Naive thymus-derived CD4-positive, alpha-beta T cell (primary cell): ENCODE measurements around the gene FBN1. TPM values are rescaled to one million over a fixed set of nuclear protein-coding genes. Genes with fewer than 3 reads are reported as not detected.

Source experiments
- ATAC-seq: fragments of 150-1000 bp; cut with Tn5 transposase; 2 replicates; pipeline ENCODE4 v1.10.0; 2021; ENCODE audit warnings: mild to moderate bottlenecking, moderate library complexity
- CTCF ChIA-PET: fragments of 350-600 bp; sonication (Branson Sonifier 250); formaldehyde crosslinking; loops from one replicate; lab custom pipeline; 2021; ENCODE audit warnings: antibody characterized with exemption; lab: Charles Lee
- POLR2A ChIA-PET: fragments of 350-600 bp; sonication (Branson Sonifier 250); formaldehyde crosslinking; loops from one replicate; lab custom pipeline; 2021; ENCODE audit warnings: antibody characterized with exemption, inconsistent platforms; lab: Charles Lee
- DNase-seq, 9 donors: peaks; one replicate each; pipeline versions ENCODE4 v3.0.0 to v3.0.0-alpha.2; 2020 to 2022; ENCODE audit warnings: mixed read lengths in 1 of 9
- H3K27ac ChIP-seq: one replicate; pipeline ENCODE4 v1.7.0; 2013; ENCODE audit warnings: mild to moderate bottlenecking, low read depth, low read length, moderate library complexity
- H3K27me3 ChIP-seq, 2 donors: one replicate each; pipeline ENCODE4 v1.7.0; 2013; ENCODE audit warnings: low read length in 2 of 2, mild to moderate bottlenecking in 2 of 2, moderate library complexity in 2 of 2; ENCODE audit not compliant: control insufficient read depth in 2 of 2, insufficient read depth in 2 of 2
- H3K36me3 ChIP-seq, 3 experiments: 1 replicate in 2 of 3; 2 replicates in 1 of 3; pipeline ENCODE4 v1.7.0; 2013; ENCODE audit warnings: low read length in 3 of 3, mild to moderate bottlenecking in 3 of 3, moderate library complexity in 1 of 3; ENCODE audit not compliant: insufficient read depth in 3 of 3, control insufficient read depth in 2 of 3
- H3K4me1 ChIP-seq, 2 donors: one replicate each; pipeline ENCODE4 v1.7.0; 2013; ENCODE audit warnings: low read length in 2 of 2, mild to moderate bottlenecking in 2 of 2, moderate library complexity in 1 of 2; ENCODE audit not compliant: control insufficient read depth in 2 of 2, insufficient read depth in 2 of 2
- H3K4me3 ChIP-seq: 2 replicates; pipeline ENCODE4 v1.7.0; 2013; ENCODE audit warnings: mild to moderate bottlenecking, low read length
- H3K9me3 ChIP-seq, 3 experiments: 1 replicate in 2 of 3; 2 replicates in 1 of 3; pipeline ENCODE4 v1.7.0; 2013; ENCODE audit warnings: low read length in 3 of 3; ENCODE audit not compliant: control insufficient read depth in 2 of 3
- H3K27ac Mint-ChIP-seq, 9 donors: one replicate each; pipeline ENCODE4 v1.8.0; 2020 to 2022; ENCODE audit warnings: mixed read lengths in 9 of 9, mild to moderate bottlenecking in 8 of 9, moderate library complexity in 5 of 9, inconsistent platforms in 2 of 9
- H3K27me3 Mint-ChIP-seq, 5 donors: one replicate each; pipeline ENCODE4 v1.8.0; 2021 to 2022; ENCODE audit warnings: mixed read lengths in 5 of 5, mild to moderate bottlenecking in 1 of 5
- H3K36me3 Mint-ChIP-seq, 5 donors: one replicate each; pipeline ENCODE4 v1.8.0; 2020 to 2022; ENCODE audit warnings: mixed read lengths in 5 of 5, mild to moderate bottlenecking in 3 of 5, inconsistent platforms in 1 of 5
- H3K4me1 Mint-ChIP-seq, 7 donors: one replicate each; pipeline ENCODE4 v1.8.0; 2020 to 2022; ENCODE audit warnings: mixed read lengths in 7 of 7, mild to moderate bottlenecking in 3 of 7, inconsistent platforms in 1 of 7
- H3K4me3 Mint-ChIP-seq, 10 donors: one replicate each; pipeline ENCODE4 v1.8.0; 2020 to 2022; ENCODE audit warnings: mild to moderate bottlenecking in 10 of 10, mixed read lengths in 10 of 10, moderate library complexity in 6 of 10, inconsistent platforms in 2 of 10
- H3K9me3 Mint-ChIP-seq, 11 donors: one replicate each; pipeline ENCODE4 v1.8.0; 2020 to 2022; ENCODE audit warnings: mixed read lengths in 11 of 11, mild to moderate bottlenecking in 4 of 11, inconsistent platforms in 1 of 11, moderate library complexity in 1 of 11
- intact Hi-C, 2 donors: fragments of 100-400 bp; cut with micrococcal nuclease; formaldehyde crosslinking; loops; one replicate each; pipeline ENCODE4 v1.15.1; 2023
- polyA plus RNA-seq, 2 donors: library from polyadenylated mRNA; unstranded; fragments of 300-500 nt; fragmentation: Illumina TruSeq; gene quantifications; one replicate each; pipeline ENCODE4 v1.2.3, GENCODE V29; 2021
- total RNA-seq, 6 experiments: library from RNA in 5 of 6; stranded (reverse) in 5 of 6; gene quantifications; 1 replicate in 5 of 6; 2 replicates in 1 of 6; pipeline ENCODE4 v1.2.3 and lab custom pipeline; 2021 to 2026

FBN1 gene
- total and polyA plus RNA-seq, 7 experiments from 2014 or later = 0.03 to 1.3 (median 0.61) TPM; not detected in 1

DNA sequence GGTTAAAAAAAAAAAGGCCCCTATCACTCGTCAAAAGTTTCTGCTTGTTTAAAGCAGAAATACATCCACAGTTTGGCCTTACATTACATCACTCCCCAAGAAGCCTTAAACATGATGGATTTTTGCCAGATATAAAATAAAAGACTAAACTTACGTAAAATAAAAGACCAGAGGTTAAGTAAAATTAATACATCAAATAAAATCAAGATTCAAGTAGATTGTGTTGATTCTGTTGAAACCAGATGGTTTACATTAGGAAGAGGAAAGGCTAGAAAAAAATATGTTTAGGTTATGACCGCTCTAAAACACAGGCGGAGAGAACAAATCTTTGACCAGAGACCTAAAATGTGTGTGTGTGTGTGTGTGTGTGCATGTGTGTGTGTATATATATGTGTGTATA is 210.2 kb downstream of the FBN1 start:
- POLR2A ChIA-PET = no interaction called here

DNA sequence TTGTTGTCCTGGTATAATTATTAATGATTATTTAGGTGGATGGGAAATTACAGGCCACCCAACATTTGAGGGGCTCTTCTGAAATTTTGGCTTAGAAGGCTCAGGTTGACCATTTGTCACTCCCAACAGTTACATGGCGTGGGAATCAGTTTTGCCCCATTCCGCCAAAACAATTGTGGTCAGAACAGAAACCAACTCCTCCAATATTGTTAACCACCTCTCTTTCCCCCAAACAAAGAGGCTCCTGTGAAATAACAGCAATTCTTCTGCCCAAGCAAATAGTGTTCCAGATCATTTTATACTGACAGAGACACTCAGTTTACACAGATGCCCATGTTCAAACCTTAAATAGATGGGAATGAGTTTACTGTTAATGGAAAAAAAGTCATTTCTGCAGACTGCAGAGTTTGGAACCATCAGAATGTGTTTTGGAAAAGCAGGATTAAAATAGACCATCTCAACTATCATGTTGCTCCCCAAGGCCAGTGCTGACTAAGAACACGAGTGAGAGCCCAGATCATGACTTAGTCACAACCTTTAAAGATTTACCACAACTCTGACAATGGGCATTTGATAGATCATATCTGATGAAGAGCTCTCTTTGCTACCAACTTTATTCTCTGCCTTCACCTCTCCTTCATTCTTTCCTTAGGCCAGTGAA is 212.2 kb downstream of the FBN1 start:
- POLR2A ChIA-PET = no interaction called here
- peaks cover 0 to 1% (median 0%) of the 10 kb centered on the region in 11 donors for H3K9me3 Mint-ChIP-seq

More for the DNA sequence above, 210.2 kb downstream of the FBN1 start:
- Histone ChIP-seq H3K36me3 (no peaks in the 10 kb centered on the region), H3K27me3 (no peaks in the 10 kb centered on the region), H3K4me3 (no peak overlapping the region), H3K9me3 (no peaks in the 10 kb centered on the region), H3K27ac (no peak overlapping the region), H3K4me1 (no peaks in the 10 kb centered on the region)
- intact Hi-C loops = no loop called here
- ATAC-seq (no peak), DNase-seq (no peak)
- Mint-ChIP-seq H3K36me3 (no peaks in the 10 kb centered on the region), H3K4me3 (no peak overlapping the region), H3K27me3 (peaks cover 0 to under 1% (median 0%) of the 10 kb centered on the region in 5 donors), H3K4me1 (no peaks in the 10 kb centered on the region), H3K27ac (no peak overlapping the region), H3K9me3 (no peaks in the 10 kb centered on the region)
- CTCF ChIA-PET = no interaction called here

DNA sequence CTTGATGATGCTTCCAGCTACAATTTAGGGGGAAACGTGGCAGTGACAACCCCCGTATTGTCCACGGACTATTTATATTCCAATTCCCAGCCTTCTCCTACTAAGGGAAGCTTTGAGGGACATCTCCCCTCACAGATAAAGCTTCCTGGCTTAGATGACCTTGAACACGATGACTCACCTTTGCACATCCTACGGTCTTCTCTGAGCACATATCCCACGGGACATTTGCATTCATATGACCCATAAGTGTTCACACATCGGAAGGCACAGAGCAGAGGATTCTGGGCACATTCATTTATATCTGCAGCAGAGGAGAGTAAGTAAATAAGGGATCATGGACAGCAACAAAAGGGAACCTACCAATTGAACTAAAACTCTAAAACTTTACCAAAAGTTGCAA is 212.8 kb downstream of the FBN1 start:
- ATAC-seq = no peak
- no peak overlapping the region for H3K4me3 Mint-ChIP-seq
- Histone ChIP-seq H3K27me3 (no peaks in the 10 kb centered on the region), H3K36me3 (no peaks in the 10 kb centered on the region), H3K27ac (no peak overlapping the region), H3K4me3 (no peak overlapping the region), H3K4me1 (no peaks in the 10 kb centered on the region), H3K9me3 (no peaks in the 10 kb centered on the region)
- no peak overlapping the region for H3K27ac Mint-ChIP-seq
- H3K9me3 Mint-ChIP-seq = peaks cover 0 to 1% (median 0%) of the 10 kb centered on the region in 11 donors
- H3K36me3 Mint-ChIP-seq = no peaks in the 10 kb centered on the region
- intact Hi-C loops = no loop called here
- no peaks in the 10 kb centered on the region for H3K4me1 Mint-ChIP-seq
- no peak for DNase-seq
- peaks cover 0 to 3% (median 0%) of the 10 kb centered on the region in 5 donors for H3K27me3 Mint-ChIP-seq
- CTCF ChIA-PET = no interaction called here
- POLR2A ChIA-PET = no interaction called here

More for the DNA sequence above, 212.2 kb downstream of the FBN1 start:
- DNase-seq (no peak), ATAC-seq (no peak)
- Mint-ChIP-seq H3K4me3 (no peak overlapping the region), H3K27me3 (peaks cover 0 to 3% (median 0%) of the 10 kb centered on the region in 5 donors), H3K4me1 (no peaks in the 10 kb centered on the region), H3K36me3 (no peaks in the 10 kb centered on the region), H3K27ac (no peak overlapping the region)
- Histone ChIP-seq H3K36me3 (no peaks in the 10 kb centered on the region), H3K4me1 (no peaks in the 10 kb centered on the region), H3K27ac (no peak overlapping the region), H3K4me3 (no peak overlapping the region), H3K9me3 (no peaks in the 10 kb centered on the region), H3K27me3 (no peaks in the 10 kb centered on the region)
- intact Hi-C loops = no loop called here
- CTCF ChIA-PET = no interaction called here

DNA sequence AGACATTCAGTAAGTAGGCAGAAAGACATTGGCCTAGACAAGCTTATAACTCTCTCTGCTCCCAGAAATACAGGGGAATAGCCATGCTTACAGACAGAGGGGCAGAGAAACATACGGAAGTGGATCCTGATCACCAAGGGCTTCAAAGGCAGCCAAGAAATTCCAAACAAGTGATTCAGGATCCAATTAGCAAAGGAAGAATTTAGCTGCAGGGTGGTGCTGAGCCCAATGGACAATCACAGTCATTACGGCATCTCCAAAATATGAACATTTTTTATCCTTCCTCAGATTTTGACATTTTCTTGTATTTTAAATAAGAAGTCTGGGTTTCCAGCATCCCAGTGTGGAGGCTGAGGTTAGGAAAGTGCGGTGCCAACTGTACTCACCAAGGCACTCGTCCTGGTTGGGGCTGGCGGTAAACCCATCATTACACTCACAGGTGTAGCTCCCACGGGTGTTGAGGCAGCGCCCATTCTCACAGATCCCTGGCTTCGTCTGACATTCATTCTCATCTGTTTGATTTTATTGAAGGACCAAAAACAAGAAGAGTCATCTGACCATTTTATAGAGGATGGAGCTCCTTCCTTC is 217.5 kb downstream of the FBN1 start:
- Mint-ChIP-seq H3K4me3 (no peak overlapping the region), H3K36me3 (no peaks in the 10 kb centered on the region), H3K27ac (no peak overlapping the region), H3K27me3 (peaks cover 0 to 4% (median 0%) of the 10 kb centered on the region in 5 donors), H3K9me3 (peaks cover 0 to 1% (median 0%) of the 10 kb centered on the region in 11 donors), H3K4me1 (peaks cover 0 to 4% (median 0%) of the 10 kb centered on the region in 7 donors)
- H3K9me3 ChIP-seq = no peaks in the 10 kb centered on the region
- POLR2A ChIA-PET = no interaction called here
- H3K27me3 ChIP-seq = no peaks in the 10 kb centered on the region
- no peaks in the 10 kb centered on the region for H3K36me3 ChIP-seq
- DNase-seq (no peak), ATAC-seq (no peak)
- CTCF ChIA-PET = no interaction called here
- no peaks in the 10 kb centered on the region for H3K4me1 ChIP-seq
- no peak overlapping the region for H3K4me3 ChIP-seq
- intact Hi-C loops = no loop called here
- no peak overlapping the region for H3K27ac ChIP-seq

DNA sequence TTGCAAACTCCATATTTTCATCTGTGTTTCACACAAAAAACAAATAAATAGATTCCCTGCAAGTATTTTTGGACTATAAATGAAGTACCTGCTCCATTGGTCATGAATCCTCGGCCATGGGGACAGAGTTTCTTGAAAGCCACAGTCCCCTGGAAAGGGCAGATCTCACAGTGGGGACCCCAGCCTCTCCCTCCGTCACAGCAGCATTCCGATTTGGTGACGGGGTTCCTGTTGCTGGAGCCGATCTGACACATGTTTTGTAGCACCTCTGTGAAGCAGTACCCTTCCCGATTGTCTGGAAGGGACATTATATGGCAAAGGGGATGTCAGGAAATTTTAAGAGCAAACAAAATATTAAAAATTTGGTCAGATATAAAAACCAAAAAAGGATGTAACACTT is 218.0 kb downstream of the FBN1 start:
- intact Hi-C loops = no loop called here
- DNase-seq (no peak), ATAC-seq (no peak)
- peaks cover 0 to 1% (median 0%) of the 10 kb centered on the region in 11 donors for H3K9me3 Mint-ChIP-seq
- H3K27ac Mint-ChIP-seq = no peak overlapping the region
- Histone ChIP-seq H3K36me3 (no peaks in the 10 kb centered on the region), H3K27ac (no peak overlapping the region), H3K27me3 (no peaks in the 10 kb centered on the region), H3K4me1 (no peaks in the 10 kb centered on the region), H3K4me3 (no peak overlapping the region), H3K9me3 (no peaks in the 10 kb centered on the region)
- no peak overlapping the region for H3K4me3 Mint-ChIP-seq
- ChIA-PET CTCF (no interaction called here), POLR2A (no interaction called here)
- H3K27me3 Mint-ChIP-seq = peaks cover 0 to 4% (median 0%) of the 10 kb centered on the region in 5 donors
- H3K4me1 Mint-ChIP-seq = peaks cover 0 to 4% (median 0%) of the 10 kb centered on the region in 7 donors
- H3K36me3 Mint-ChIP-seq = no peaks in the 10 kb centered on the region

DNA sequence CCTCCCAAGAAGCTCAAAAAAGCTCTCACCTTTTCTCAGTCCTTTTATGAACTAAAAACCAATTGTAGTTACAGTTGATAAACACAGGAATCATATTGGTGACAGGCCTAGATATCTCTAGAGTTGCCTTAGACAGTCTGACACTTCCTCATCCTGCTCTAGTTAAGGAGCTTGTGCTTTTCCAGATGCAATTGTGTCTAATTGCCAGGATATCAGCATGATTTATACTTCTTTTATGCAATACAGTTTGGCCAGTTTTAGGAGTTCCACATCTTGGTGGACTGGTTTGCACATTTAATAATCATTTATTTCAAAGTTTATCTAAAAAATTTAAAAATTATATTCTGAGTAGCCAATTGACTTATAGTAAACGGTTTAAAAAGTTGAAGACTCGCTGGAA is 218.6 kb downstream of the FBN1 start:
- ATAC-seq (no peak), DNase-seq (no peak)
- H3K4me1 ChIP-seq = no peaks in the 10 kb centered on the region
- no peaks in the 10 kb centered on the region for H3K9me3 ChIP-seq
- H3K27ac ChIP-seq = no peak overlapping the region
- no peaks in the 10 kb centered on the region for H3K36me3 ChIP-seq
- Mint-ChIP-seq H3K4me1 (peaks cover 0 to 4% (median 0%) of the 10 kb centered on the region in 7 donors), H3K27me3 (peaks cover 0 to 4% (median 0%) of the 10 kb centered on the region in 5 donors), H3K9me3 (peaks cover 0 to 1% (median 0%) of the 10 kb centered on the region in 11 donors), H3K4me3 (no peak overlapping the region), H3K36me3 (no peaks in the 10 kb centered on the region), H3K27ac (no peak overlapping the region)
- no peaks in the 10 kb centered on the region for H3K27me3 ChIP-seq
- POLR2A ChIA-PET = no interaction called here
- H3K4me3 ChIP-seq = no peak overlapping the region
- intact Hi-C loops = no loop called here
- CTCF ChIA-PET = no interaction called here

DNA sequence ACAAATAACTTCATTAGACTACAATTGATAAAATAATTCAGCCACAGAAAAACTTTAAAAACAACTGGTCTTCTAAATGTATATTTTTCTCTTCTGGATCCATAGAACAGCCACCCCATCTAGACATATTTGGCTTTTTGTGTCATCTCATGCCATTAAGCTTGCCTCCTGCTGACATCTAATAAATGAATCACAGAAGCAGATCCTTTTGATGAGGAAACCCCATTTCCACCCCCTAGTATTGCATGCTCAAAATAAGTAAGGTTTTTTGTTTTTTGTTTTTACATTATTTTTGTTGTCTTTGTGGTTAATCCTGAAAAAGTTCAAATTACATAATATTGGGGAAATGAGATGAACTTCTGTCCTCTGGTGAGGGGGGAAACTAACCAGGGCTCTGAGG is 219.5 kb downstream of the FBN1 start:
- H3K4me1 ChIP-seq = no peaks in the 10 kb centered on the region
- H3K27me3 Mint-ChIP-seq = peaks cover 0 to 4% (median 0%) of the 10 kb centered on the region in 5 donors
- H3K4me3 Mint-ChIP-seq = no peak overlapping the region
- H3K36me3 Mint-ChIP-seq = no peaks in the 10 kb centered on the region
- DNase-seq = no peak
- no peaks in the 10 kb centered on the region for H3K9me3 ChIP-seq
- ChIA-PET POLR2A (no interaction called here), CTCF (no interaction called here)
- peaks cover 0 to 4% (median 0%) of the 10 kb centered on the region in 7 donors for H3K4me1 Mint-ChIP-seq
- no peak overlapping the region for H3K27ac Mint-ChIP-seq
- ATAC-seq = no peak
- H3K9me3 Mint-ChIP-seq = peaks cover 0 to 1% (median 0%) of the 10 kb centered on the region in 11 donors
- H3K27ac ChIP-seq = no peak overlapping the region
- intact Hi-C loops = no loop called here
- H3K4me3 ChIP-seq = no peak overlapping the region
- no peaks in the 10 kb centered on the region for H3K27me3 ChIP-seq
- H3K36me3 ChIP-seq = no peaks in the 10 kb centered on the region
